ENCODE measurements around the gene ADAM12.

GRCh38 chr10:126130271-126130710, 258.0 kb downstream of the ADAM12 start:
- no peak for TF ChIP-seq CTCF (IDR thresholded peaks at IDR 0.05)
- no peak for TF ChIP-seq POLR2A (IDR thresholded peaks at IDR 0.05)

Data from uterus (tissue), 2 donors.